Mucosa of descending colon (tissue), 3 donors: ENCODE results near the gene BMPR2. TPM values are rescaled to one million over a fixed set of nuclear protein-coding genes. Genes with fewer than 3 reads are reported as not detected.

ENCODE experiments used
- ATAC-seq: fragments of 200-7000 bp; cut with Tn5 transposase; one replicate; pipeline ENCODE4 v1.9.1; 2020; ENCODE audit warnings: mild to moderate bottlenecking, moderate library complexity
- DNase-seq, 3 donors: peaks; one replicate each; pipeline ENCODE4 v3.0.0-alpha.2; 2020
- H3K36me3 ChIP-seq: fragments of 200-600 bp; one replicate; pipeline ENCODE4 v1.8.0; 2021; ENCODE audit warnings: low read depth, mild to moderate bottlenecking
- H3K4me1 ChIP-seq: fragments of 200-600 bp; one replicate; pipeline ENCODE4 v1.8.0; 2021; ENCODE audit warnings: low read depth, mild to moderate bottlenecking
- H3K4me3 ChIP-seq: fragments of 200-600 bp; one replicate; pipeline ENCODE4 v1.8.0; 2021; ENCODE audit warnings: mild to moderate bottlenecking
- H3K9me3 ChIP-seq: fragments of 200-600 bp; one replicate; pipeline ENCODE4 v1.8.0; 2021; ENCODE audit warnings: mild to moderate bottlenecking
- intact Hi-C, 2 donors: fragments of 100-400 bp; cut with DNase I in 1 of 2; cut with micrococcal nuclease in 1 of 2; formaldehyde crosslinking; loops; one replicate each; pipeline versions ENCODE4 v1.11.0 to v1.11.1; 2022; cut with DNase I, micrococcal nuclease
- total RNA-seq, 3 donors: library from RNA; stranded (reverse); fragmentation: NEBNext Ultra II Directional in 2 of 3; extraction: Animal tissue kit (Norgen Biotek cat#: 25700) in 2 of 3; gene quantifications; one replicate each; pipeline versions ENCODE4 v1.2.1 to v1.2.4, GENCODE V29; 2021 to 2023
- TF ChIP-seq, protein P1 (sequence below): fragments of 200-600 bp; IDR thresholded peaks from one replicate; pipeline ENCODE4 v1.8.0; 2022; ENCODE audit warnings: antibody characterized with exemption, mild to moderate bottlenecking
- donor health status: DM: no; HTN: no; CAD: no; lungs with moderate emphysema.
- donor health status: DM: no; HTN: no; CAD: no.
- donor health status: DM: no; HTN: yes; CAD: no.

Gene BMPR2
- total RNA-seq, 3 donors from 2014 or later, result 33.9 to 54.5 (median 38.7) TPM

DNA sequence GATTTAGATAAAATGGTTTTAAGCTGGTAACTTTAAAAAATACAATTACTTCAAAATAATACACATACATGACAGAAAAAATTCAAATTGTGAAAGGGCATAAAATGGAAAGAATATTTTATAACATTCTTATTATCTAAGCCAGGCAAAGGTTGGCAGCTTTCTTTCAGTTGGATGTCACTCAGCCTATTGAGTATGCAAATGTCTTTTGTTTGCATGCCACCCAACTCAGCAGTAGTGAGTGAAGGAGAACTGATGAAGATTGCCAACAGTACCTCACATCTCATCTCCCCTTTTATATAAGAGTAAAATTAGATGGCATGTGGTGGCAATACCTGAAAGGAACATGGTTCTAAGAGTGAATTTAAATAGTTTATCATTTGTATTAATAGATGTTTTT lies 24.8 kb downstream of the BMPR2 start:
- ATAC-seq (no peak), DNase-seq (no peak)
- Histone ChIP-seq H3K36me3 (no peaks in the 10 kb centered on the region), H3K4me3 (no peak overlapping the region), H3K4me1 (no peaks in the 10 kb centered on the region), H3K9me3 (no peaks in the 10 kb centered on the region)
- intact Hi-C loops, result no loop called here
- TF ChIP-seq, protein P1, sequence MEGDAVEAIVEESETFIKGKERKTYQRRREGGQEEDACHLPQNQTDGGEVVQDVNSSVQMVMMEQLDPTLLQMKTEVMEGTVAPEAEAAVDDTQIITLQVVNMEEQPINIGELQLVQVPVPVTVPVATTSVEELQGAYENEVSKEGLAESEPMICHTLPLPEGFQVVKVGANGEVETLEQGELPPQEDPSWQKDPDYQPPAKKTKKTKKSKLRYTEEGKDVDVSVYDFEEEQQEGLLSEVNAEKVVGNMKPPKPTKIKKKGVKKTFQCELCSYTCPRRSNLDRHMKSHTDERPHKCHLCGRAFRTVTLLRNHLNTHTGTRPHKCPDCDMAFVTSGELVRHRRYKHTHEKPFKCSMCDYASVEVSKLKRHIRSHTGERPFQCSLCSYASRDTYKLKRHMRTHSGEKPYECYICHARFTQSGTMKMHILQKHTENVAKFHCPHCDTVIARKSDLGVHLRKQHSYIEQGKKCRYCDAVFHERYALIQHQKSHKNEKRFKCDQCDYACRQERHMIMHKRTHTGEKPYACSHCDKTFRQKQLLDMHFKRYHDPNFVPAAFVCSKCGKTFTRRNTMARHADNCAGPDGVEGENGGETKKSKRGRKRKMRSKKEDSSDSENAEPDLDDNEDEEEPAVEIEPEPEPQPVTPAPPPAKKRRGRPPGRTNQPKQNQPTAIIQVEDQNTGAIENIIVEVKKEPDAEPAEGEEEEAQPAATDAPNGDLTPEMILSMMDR, result no peak

DNA sequence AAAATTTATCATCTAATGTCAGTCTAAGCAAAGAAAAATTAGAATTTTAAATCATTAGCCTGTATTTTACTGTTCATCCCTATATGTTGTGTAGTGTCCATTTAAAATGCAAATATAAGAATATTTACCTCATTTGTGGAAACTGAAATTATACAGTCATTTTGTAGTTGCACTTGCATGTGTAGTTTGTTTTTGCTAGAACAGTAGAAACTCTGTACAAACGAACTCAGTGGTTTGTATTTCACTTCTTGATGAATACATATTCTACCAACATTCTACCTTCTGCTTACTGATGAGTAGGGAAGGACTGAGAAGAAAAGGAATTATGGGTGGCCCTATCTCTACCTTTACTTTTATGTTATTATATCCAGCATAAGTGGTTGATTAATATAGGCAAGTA lies 29.7 kb downstream of the BMPR2 start:
- TF ChIP-seq, protein P1, result no peak
- intact Hi-C loops, result no loop called here
- H3K4me1 ChIP-seq, result no peaks in the 10 kb centered on the region
- no peak overlapping the region for H3K4me3 ChIP-seq
- ATAC-seq (no peak), DNase-seq (no peak)
- H3K36me3 ChIP-seq, result no peaks in the 10 kb centered on the region
- no peaks in the 10 kb centered on the region for H3K9me3 ChIP-seq

DNA sequence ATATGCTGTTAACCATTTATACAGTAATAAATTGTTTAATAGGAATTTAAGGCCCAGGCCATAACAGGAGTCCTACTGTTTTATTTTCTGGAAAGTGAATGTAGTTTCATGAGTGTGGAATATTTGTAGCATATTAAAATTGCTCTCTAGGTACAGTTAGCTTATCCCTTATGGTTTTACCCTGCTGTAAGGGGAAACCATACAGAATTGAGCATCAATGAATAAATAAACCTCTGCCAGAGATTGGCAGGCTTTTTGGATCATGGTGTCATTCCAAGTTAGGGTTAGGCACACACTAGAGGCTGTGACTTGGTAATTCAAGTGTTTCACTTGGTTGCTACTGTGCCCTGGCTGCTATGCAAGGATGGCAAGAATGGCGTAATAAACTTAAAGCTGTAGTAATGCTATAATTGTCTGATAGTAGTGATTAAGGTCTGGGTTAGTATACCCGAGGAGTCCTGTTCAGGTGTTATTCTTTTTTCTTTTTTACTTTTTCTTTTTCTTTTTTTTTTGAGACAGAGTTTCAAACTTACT lies 30.4 kb downstream of the BMPR2 start:
- ATAC-seq (no peak), DNase-seq (no peak)
- H3K4me3 ChIP-seq, result no peak overlapping the region
- no peaks in the 10 kb centered on the region for H3K9me3 ChIP-seq
- intact Hi-C loops, result no loop called here
- TF ChIP-seq, protein P1, result no peak
- H3K36me3 ChIP-seq, result no peaks in the 10 kb centered on the region
- no peaks in the 10 kb centered on the region for H3K4me1 ChIP-seq

DNA sequence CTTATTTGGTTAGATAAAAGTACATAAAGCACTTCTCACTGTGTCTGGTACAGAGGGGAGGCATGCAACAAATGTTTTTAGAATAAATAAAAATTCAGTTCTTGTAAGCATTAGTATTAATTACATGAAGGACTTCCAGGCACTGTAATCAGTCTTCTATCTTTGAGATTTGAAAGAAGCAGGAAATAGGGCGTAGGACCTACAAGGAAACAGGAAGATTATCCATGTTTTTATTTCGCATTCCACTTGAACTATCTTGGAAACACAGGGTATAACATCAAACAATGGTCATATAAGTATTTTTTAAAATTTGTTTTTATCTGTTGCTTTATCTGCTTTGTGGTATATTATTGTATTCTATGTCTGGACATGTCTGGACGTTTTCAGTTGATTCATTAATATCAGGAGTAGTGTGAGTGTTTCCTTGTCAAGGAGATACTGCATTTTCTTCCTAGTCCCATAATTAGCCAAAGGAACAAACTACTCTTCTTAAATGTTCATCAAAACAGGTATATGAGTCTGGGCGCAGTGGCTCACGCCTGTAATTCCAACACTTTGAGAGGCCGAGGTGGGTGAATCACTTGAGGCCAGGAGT lies 32.5 kb downstream of the BMPR2 start:
- intact Hi-C loops, result no loop called here
- Histone ChIP-seq H3K36me3 (no peaks in the 10 kb centered on the region), H3K9me3 (no peaks in the 10 kb centered on the region), H3K4me1 (no peaks in the 10 kb centered on the region), H3K4me3 (no peak overlapping the region)
- TF ChIP-seq, protein P1, result no peak
- ATAC-seq (peak; percentile 54), DNase-seq (no peak)

DNA sequence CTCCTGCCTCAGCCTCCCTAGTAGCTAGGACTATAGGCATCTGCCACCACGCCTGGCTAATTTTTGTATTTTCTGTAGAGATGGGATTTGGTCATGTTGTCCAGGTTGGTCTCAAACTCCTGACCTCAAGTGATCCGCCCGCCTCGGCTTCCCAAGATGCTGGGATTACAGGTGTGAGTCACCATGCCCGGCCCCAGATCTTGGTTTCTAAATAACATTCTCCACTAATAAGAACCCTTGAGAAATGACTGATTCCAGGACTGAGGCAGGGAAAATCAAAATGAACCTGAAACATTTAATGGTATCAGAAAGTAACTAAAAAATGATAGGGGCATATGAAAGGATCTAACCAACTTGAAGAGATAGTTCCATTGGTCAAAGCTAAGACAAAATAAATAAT lies 34.0 kb downstream of the BMPR2 start:
- DNase-seq, result no peak
- no peak for ATAC-seq
- no peaks in the 10 kb centered on the region for H3K9me3 ChIP-seq
- TF ChIP-seq, protein P1, result no peak
- no peaks in the 10 kb centered on the region for H3K4me1 ChIP-seq
- intact Hi-C loops, result no loop called here
- H3K36me3 ChIP-seq, result no peaks in the 10 kb centered on the region
- no peak overlapping the region for H3K4me3 ChIP-seq

DNA sequence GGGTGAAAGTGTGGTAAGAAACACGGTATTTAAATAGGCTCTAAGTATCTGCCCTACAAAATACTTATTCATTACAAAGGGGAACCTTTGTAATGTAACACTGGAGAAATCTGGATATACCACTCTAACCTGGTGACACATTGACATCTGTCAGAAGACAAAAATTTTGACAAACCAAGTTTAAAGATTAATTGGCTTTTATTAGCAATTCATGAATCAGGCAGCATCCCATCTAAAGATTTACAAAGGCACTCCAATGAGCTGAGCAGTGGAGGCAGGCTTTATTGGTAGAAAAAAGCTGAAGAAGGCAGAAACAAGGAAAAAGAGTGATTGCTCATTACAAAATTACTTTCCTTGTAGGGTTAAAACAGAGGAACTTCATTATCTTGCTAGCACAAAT lies 35.0 kb downstream of the BMPR2 start:
- TF ChIP-seq, protein P1, result no peak
- DNase-seq (no peak), ATAC-seq (no peak)
- Histone ChIP-seq H3K9me3 (no peaks in the 10 kb centered on the region), H3K4me1 (no peaks in the 10 kb centered on the region), H3K4me3 (no peak overlapping the region), H3K36me3 (no peaks in the 10 kb centered on the region)
- intact Hi-C loops, result no loop called here
